WTC11 (cell line): ENCODE results near the gene PLA2G4E. TPM values are rescaled to one million over a fixed set of nuclear protein-coding genes. Genes with fewer than 3 reads are reported as not detected.

Experiments
- ATAC-seq: fragments of 200-7000 bp; cut with Tn5 transposase; 2 replicates; pipeline ENCODE4 v1.10.0; 2021; ENCODE audit warnings: mild to moderate bottlenecking, moderate library complexity
- CTCF ChIA-PET: fragments of 300-600 bp; sonication (Branson Sonifier 250); formaldehyde crosslinking; loops from one replicate; lab custom pipeline; 2021; ENCODE audit warnings: antibody characterized with exemption; lab: Charles Lee
- POLR2A ChIA-PET: fragments of 350-600 bp; sonication (Branson Sonifier 250); formaldehyde crosslinking; loops from one replicate; lab custom pipeline; 2021; ENCODE audit warnings: antibody characterized with exemption; lab: Charles Lee
- DNase-seq: peaks from one replicate; pipeline ENCODE4 v3.0.0; 2021; ENCODE audit warnings: low spot score
- H3K27ac Mint-ChIP-seq: 2 replicates; pipeline ENCODE4 v1.8.0; 2021; ENCODE audit warnings: mixed read lengths
- H3K27me3 Mint-ChIP-seq: 2 replicates; pipeline ENCODE4 v1.8.0; 2021; ENCODE audit warnings: low read depth, mild to moderate bottlenecking, moderate library complexity, mixed read lengths
- H3K36me3 Mint-ChIP-seq: 2 replicates; pipeline ENCODE4 v1.8.0; 2021; ENCODE audit warnings: mixed read lengths
- H3K4me1 Mint-ChIP-seq: 2 replicates; pipeline ENCODE4 v1.8.0; 2022; ENCODE audit warnings: mixed read lengths
- H3K4me3 Mint-ChIP-seq: 2 replicates; pipeline ENCODE4 v1.8.0; 2021; ENCODE audit warnings: mild to moderate bottlenecking, moderate library complexity, mixed read lengths
- H3K9me3 Mint-ChIP-seq: 2 replicates; pipeline ENCODE4 v1.8.0; 2021; ENCODE audit warnings: mixed read lengths
- ARID4B ChIP-seq: sonication (generic); formaldehyde crosslinking; IDR thresholded peaks from 2 replicates; pipeline ENCODE4 v1.8.0; 2023; ENCODE audit warnings: missing genetic modification reagents, mild to moderate bottlenecking, borderline replicate concordance
- ATF2 ChIP-seq: sonication (generic); formaldehyde crosslinking; IDR thresholded peaks from 2 replicates; pipeline ENCODE4 v1.8.1; 2022; ENCODE audit warnings: low read depth, missing genetic modification reagents, borderline replicate concordance
- CTCF ChIP-seq: fragments of 200-600 bp; IDR thresholded peaks from 2 replicates; pipeline ENCODE4 v1.8.0; 2022; ENCODE audit warnings: antibody characterized with exemption
- ESRRA ChIP-seq: sonication (generic); formaldehyde crosslinking; IDR thresholded peaks from 2 replicates; pipeline ENCODE4 v1.8.1; 2022; ENCODE audit warnings: mild to moderate bottlenecking, missing genetic modification reagents, borderline replicate concordance
- ETV6 ChIP-seq: sonication (generic); formaldehyde crosslinking; IDR thresholded peaks from 2 replicates; pipeline ENCODE4 v1.8.1; 2022; ENCODE audit warnings: mild to moderate bottlenecking, missing genetic modification reagents
- FOXK1 ChIP-seq: sonication (generic); formaldehyde crosslinking; IDR thresholded peaks from 2 replicates; pipeline ENCODE4 v1.8.0; 2022; ENCODE audit warnings: mild to moderate bottlenecking, moderate library complexity, missing genetic modification reagents
- GRHL2 ChIP-seq: fragments of 250-450 bp; sonication (Bioruptor Pico); IDR thresholded peaks from 2 replicates; pipeline ENCODE4 v1.8.0; 2022; ENCODE audit warnings: mild to moderate bottlenecking, moderate library complexity; ENCODE audit not compliant: insufficient replicate concordance, severe bottlenecking
- JUN ChIP-seq: sonication (generic); formaldehyde crosslinking; IDR thresholded peaks from 2 replicates; pipeline ENCODE4 v1.8.0; 2023; ENCODE audit warnings: mild to moderate bottlenecking, missing genetic modification reagents
- KAT7 ChIP-seq: sonication (generic); formaldehyde crosslinking; IDR thresholded peaks from 2 replicates; pipeline ENCODE4 v1.8.1; 2023; ENCODE audit warnings: missing genetic modification reagents, mild to moderate bottlenecking, borderline replicate concordance
- PREB ChIP-seq: sonication (generic); formaldehyde crosslinking; IDR thresholded peaks from 2 replicates; pipeline ENCODE4 v1.8.1; 2022; ENCODE audit warnings: mild to moderate bottlenecking, missing genetic modification reagents, moderate library complexity, borderline replicate concordance
- TCF7 ChIP-seq: sonication (generic); formaldehyde crosslinking; IDR thresholded peaks from 2 replicates; pipeline ENCODE4 v1.8.0; 2022; ENCODE audit warnings: mild to moderate bottlenecking, low read depth, missing genetic modification reagents, moderate library complexity
- TEAD4 ChIP-seq: sonication (generic); formaldehyde crosslinking; IDR thresholded peaks from 2 replicates; pipeline ENCODE4 v1.8.0; 2022; ENCODE audit warnings: mild to moderate bottlenecking, missing genetic modification reagents
- TP53 ChIP-seq: sonication (generic); formaldehyde crosslinking; IDR thresholded peaks from 2 replicates; pipeline ENCODE4 v1.8.1; 2023; ENCODE audit warnings: mild to moderate bottlenecking, missing genetic modification reagents
- USF2 ChIP-seq: sonication (generic); formaldehyde crosslinking; IDR thresholded peaks from 2 replicates; pipeline ENCODE4 v1.8.1; 2023; ENCODE audit warnings: mild to moderate bottlenecking, missing genetic modification reagents, moderate library complexity
- ZNF232 ChIP-seq: sonication (generic); formaldehyde crosslinking; IDR thresholded peaks from 2 replicates; pipeline ENCODE4 v1.8.0; 2022; ENCODE audit warnings: mild to moderate bottlenecking, missing genetic modification reagents
- ZNF416 ChIP-seq: fragments of 250-450 bp; sonication (Bioruptor Pico); IDR thresholded peaks from 2 replicates; pipeline ENCODE4 v1.9.0; 2021; ENCODE audit warnings: mild to moderate bottlenecking, inconsistent platforms
- ZNF512 ChIP-seq: sonication (generic); formaldehyde crosslinking; IDR thresholded peaks from 2 replicates; pipeline ENCODE4 v1.8.1; 2022; ENCODE audit warnings: missing genetic modification reagents, borderline replicate concordance
- ZNF532 ChIP-seq: fragments of 250-450 bp; sonication (Bioruptor Pico); IDR thresholded peaks from 2 replicates; pipeline ENCODE4 v1.9.0; 2021; ENCODE audit warnings: mild to moderate bottlenecking, borderline replicate concordance
- ZNF671 ChIP-seq: fragments of 250-450 bp; sonication (Bioruptor Pico); IDR thresholded peaks from 2 replicates; pipeline ENCODE4 v1.8.0; 2021; ENCODE audit warnings: mild to moderate bottlenecking
- total RNA-seq: library from RNA; stranded (reverse); gene quantifications from 3 replicates; pipeline ENCODE4 v1.2.3, GENCODE V29; 2021

PLA2G4E gene
- total RNA-seq, 1 experiment from 2014 or later: not detected

GRCh38 chr15:41935566-41936020 is 85.2 kb downstream of the PLA2G4E start (continued):
- TF ChIP-seq ZNF532: no peak
- no peak for TF ChIP-seq ARID4B
- TF ChIP-seq JUN (CRISPR knock-in tag): no peak

- DNase-seq: no peak
- CTCF ChIA-PET: interaction anchor here (1.0 to 1.4 kb wide), 3 partner anchors 15 to 55 kb away, joined by 3 to 4 read pairs (median 3); no protein-coding TSS in a partner anchor
- Mint-ChIP-seq H3K27ac (peak overlapping the region; percentile 72), H3K9me3 (no peaks in the 10 kb centered on the region), H3K36me3 (peaks cover 8% of the 10 kb centered on the region; the same call in 1 of the 2 replicates), H3K4me3 (no peak overlapping the region)
- TF ChIP-seq ZNF512 (no peak), KAT7 (CRISPR knock-in tag) (no peak), TP53 (no peak), ESRRA (no peak), ETV6 (no peak), PREB (CRISPR knock-in tag) (no peak), ATF2 (CRISPR knock-in tag) (no peak), USF2 (no peak), TEAD4 (CRISPR knock-in tag) (no peak), ZNF416 (CRISPR knock-in tag) (no peak), CTCF (no peak), ZNF671 (CRISPR knock-in tag) (no peak), ZNF232 (CRISPR knock-in tag) (no peak), GRHL2 (CRISPR knock-in tag) (no peak), TCF7 (no peak), FOXK1 (CRISPR knock-in tag) (no peak)
- TF ChIP-seq, all 79 proteins: peak for 0
- peak; percentile 62 for ATAC-seq
- Mint-ChIP-seq H3K4me1 (peaks cover 34% of the 10 kb centered on the region), H3K27me3 (no peaks in the 10 kb centered on the region)
- POLR2A ChIA-PET: interaction anchor here (0.6 kb wide), 1 partner anchor 126 kb away, joined by 4 read pairs; no protein-coding TSS in a partner anchor
Observed at GRCh38 chr15:41934843-41935242, 86.0 kb downstream of the PLA2G4E start.
